ENCODE data around the gene SKIDA1. TPM values are rescaled to one million over a fixed set of nuclear protein-coding genes. Genes with fewer than 3 reads are reported as not detected.

The SKIDA1 gene
- total RNA-seq, 6 donors from 2014 or later: under 0.01 to 1.6 (median 0.86) TPM

- H3K36me3 ChIP-seq: no peaks in the 10 kb centered on the region
- no peaks in the 10 kb centered on the region for H3K9me3 ChIP-seq
- WGBS, 2 donors: 96 to 98% methylated on average over 4 of the region's 4 CpGs
- peaks cover 7 to 14% (median 9%) of the 10 kb centered on the region in 4 donors for H3K4me1 ChIP-seq
- no peaks in the 10 kb centered on the region for H3K27me3 ChIP-seq
- no peak overlapping the region for H3K4me3 ChIP-seq
- TF ChIP-seq EP300 (IDR thresholded peaks at IDR 0.05) (no peak), CTCF (IDR thresholded peaks at IDR 0.05) (no peak), POLR2AphosphoS5 (IDR thresholded peaks at IDR 0.05) (no peak), POLR2A (IDR thresholded peaks at IDR 0.05) (no peak)
- ATAC-seq (ENCODE audit: low FRiP score in 2 of 2): no peak
- no peak for DNase-seq
- no peak overlapping the region for H3K27ac ChIP-seq
Measured at GRCh38 chr10:21490028-21490710, 35.3 kb downstream of the SKIDA1 start.

DNA sequence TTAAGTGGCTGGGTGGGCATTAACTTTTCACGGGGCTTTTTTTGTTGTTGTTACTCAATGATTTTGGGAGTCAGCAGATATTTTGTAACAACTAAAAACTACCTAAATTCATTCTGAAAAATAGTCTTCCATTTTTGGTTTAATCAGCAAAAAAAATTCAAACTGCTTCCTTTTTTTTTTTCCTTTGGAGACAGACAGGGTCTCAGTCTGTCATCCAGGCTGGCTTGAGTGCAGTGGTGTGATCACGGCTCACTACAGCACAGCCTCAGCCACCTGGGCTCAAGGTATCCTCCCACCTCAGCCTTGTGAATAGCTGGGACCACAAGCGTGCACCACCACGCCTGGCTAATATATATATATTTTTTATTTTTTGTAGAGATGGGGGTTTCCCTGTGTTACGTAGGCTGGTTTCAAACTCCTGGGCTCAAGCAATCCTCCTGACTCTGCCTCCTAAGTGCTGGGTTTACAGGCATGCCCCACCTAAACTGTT is 36.5 kb downstream of the SKIDA1 start:
- 65 to 81% methylated on average over 5 of the region's 5 CpGs for WGBS, 2 donors
- DNase-seq: no peak
- no peak overlapping the region for H3K27ac ChIP-seq

GRCh38 chr10:21488246-21488956 is 37.1 kb downstream of the SKIDA1 start:
- ATAC-seq (ENCODE audit: low FRiP score in 2 of 2): no peak
- H3K36me3 ChIP-seq: no peaks in the 10 kb centered on the region
- H3K27me3 ChIP-seq: no peaks in the 10 kb centered on the region
- no peak overlapping the region for H3K4me3 ChIP-seq
- no peak overlapping the region for H3K27ac ChIP-seq
- 46 to 55% methylated on average over 6 of the region's 6 CpGs for WGBS, 2 donors
- no peaks in the 10 kb centered on the region for H3K9me3 ChIP-seq
- no peak for DNase-seq
- TF ChIP-seq EP300 (IDR thresholded peaks at IDR 0.05) (no peak), POLR2AphosphoS5 (IDR thresholded peaks at IDR 0.05) (no peak), POLR2A (IDR thresholded peaks at IDR 0.05) (no peak), CTCF (IDR thresholded peaks at IDR 0.05) (no peak)
- no peaks in the 10 kb centered on the region for H3K4me1 ChIP-seq

More for the DNA sequence above, 36.5 kb downstream of the SKIDA1 start:
- TF ChIP-seq POLR2A (IDR thresholded peaks at IDR 0.05) (no peak), EP300 (IDR thresholded peaks at IDR 0.05) (no peak), CTCF (IDR thresholded peaks at IDR 0.05) (no peak), POLR2AphosphoS5 (IDR thresholded peaks at IDR 0.05) (no peak)
- H3K9me3 ChIP-seq: no peaks in the 10 kb centered on the region
- peaks cover 0 to 2% (median 0%) of the 10 kb centered on the region in 4 donors for H3K4me1 ChIP-seq
- H3K4me3 ChIP-seq: no peak overlapping the region
- ATAC-seq (ENCODE audit: low FRiP score in 2 of 2): no peak
- H3K36me3 ChIP-seq: no peaks in the 10 kb centered on the region
- no peaks in the 10 kb centered on the region for H3K27me3 ChIP-seq

DNA sequence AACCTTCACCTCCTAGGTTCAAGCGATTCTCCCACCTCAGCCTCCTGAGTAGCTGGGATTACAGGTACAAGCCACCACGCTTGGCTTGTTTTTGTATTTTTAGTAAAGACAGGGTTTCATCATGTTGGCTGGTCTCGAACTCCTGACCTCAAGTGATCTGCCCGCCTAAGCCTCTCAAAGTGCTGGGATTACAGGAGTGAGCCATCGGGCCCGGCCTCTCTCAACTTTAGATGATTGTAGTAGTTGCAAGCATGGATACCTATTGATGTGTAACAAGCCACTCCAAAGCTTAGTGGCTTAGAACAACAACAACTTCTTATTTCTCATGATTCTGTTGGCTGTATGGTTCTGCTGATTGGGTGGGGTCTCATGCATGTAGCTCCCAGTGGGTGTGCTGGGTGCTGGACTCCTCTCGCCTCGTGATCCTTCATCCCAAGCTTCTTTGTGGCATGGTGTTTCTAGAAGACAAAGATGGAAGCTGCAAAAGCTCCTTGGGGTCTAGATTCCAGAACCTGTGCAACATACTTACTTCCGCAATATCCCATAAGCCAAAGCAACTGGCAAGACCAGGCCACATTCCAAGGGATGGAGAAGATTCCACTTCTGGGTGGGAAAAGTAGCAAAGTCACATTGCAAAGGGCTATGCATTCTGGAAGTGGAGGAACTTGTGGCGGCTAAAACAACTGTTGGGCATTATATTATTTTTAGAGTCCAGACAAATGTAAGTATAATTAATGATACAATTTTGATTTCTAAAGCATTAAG is 37.9 kb downstream of the SKIDA1 start:
- ATAC-seq (ENCODE audit: low FRiP score in 2 of 2): no peak
- no peaks in the 10 kb centered on the region for H3K4me1 ChIP-seq
- no peak for TF ChIP-seq POLR2A (IDR thresholded peaks at IDR 0.05)
- TF ChIP-seq POLR2AphosphoS5 (IDR thresholded peaks at IDR 0.05): no peak
- TF ChIP-seq CTCF (IDR thresholded peaks at IDR 0.05): no peak
- TF ChIP-seq EP300 (IDR thresholded peaks at IDR 0.05): no peak
- no peaks in the 10 kb centered on the region for H3K9me3 ChIP-seq
- H3K27me3 ChIP-seq: no peaks in the 10 kb centered on the region
- no peak overlapping the region for H3K4me3 ChIP-seq
- no peak overlapping the region for H3K27ac ChIP-seq
- no peak for DNase-seq
- 98 to 99% methylated on average over 10 of the region's 10 CpGs for WGBS, 2 donors
- no peaks in the 10 kb centered on the region for H3K36me3 ChIP-seq
